Activated CD8-positive, alpha-beta memory T cell treated with anti-CD3 and anti-CD28 coated beads for 48 hours (primary cell): Measurements from ENCODE around the gene PHRF1.
"Not testable (repeated sequence)": the region's sequence is repeated elsewhere in the genome, so short reads cannot be mapped to it uniquely, and the experiment has no call there.

Experiments used
- DNase-seq, 3 experiments: peaks; one replicate each; pipeline ENCODE4 v3.0.0-alpha.2; 2020; ENCODE audit warnings: low read depth in 2 of 3, low spot score in 2 of 3

PHRF1 gene

DNA sequence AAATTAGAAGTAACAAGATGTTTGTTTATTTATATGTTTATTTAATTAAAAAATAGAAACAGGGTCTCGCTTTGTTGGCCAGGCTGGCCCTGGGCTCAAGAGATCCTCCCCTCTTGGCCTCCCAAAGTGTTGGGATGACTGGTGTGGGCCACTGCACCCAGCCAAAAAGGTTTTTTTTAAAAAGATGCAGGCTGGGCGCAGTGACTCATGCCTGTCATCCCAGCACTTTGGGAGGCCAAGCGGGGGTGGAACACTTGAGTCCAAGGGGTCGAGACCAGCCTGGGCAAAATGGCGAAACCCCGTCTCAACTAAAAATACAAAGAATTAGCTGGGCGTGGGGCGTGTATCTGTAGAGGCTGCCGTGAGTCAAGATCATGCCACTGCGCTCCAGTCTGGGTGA, 74.2 kb downstream of the PHRF1 start:
- no peak for DNase-seq

DNA sequence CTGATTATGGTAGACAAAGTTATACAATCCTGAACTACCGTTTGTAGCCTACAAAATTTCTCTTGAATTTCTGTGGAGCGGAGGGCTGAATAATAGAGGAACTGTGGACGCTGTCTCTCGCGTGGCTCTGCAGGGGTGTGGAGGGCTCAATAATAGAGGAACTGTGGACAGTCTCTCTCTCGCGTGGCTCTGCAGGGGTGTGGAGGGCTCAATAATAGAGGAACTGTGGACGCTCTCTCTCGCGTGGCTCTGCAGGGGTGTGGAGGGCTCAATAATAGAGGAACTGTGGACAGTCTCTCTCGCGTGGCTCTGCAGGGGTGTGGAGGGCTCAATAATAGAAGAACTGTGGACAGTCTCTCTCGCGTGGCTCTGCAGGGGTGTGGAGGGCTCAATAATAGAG, 76.9 kb downstream of the PHRF1 start:
- not testable (repeated sequence) for DNase-seq

DNA sequence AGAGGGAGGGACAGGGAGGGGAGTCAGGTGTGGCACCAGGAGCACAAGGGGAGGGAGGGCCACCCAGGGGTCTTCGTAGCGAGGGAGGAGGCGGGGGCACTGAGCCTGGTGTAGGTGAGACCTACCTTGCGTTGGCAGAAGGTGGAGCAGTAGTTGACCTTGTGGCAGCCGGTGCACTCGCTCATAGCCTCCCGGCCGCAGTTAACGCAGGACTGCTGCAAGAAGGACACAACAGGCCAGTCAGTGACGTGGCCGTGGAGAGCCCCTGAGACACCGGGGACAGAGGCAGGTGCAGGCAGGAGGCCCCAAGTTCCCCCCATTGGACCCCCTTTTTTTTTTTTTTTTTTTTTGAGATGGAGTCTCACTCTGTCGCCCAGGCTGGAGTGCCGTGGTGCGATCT, 77.6 kb downstream of the PHRF1 start:
- no peak for DNase-seq

DNA sequence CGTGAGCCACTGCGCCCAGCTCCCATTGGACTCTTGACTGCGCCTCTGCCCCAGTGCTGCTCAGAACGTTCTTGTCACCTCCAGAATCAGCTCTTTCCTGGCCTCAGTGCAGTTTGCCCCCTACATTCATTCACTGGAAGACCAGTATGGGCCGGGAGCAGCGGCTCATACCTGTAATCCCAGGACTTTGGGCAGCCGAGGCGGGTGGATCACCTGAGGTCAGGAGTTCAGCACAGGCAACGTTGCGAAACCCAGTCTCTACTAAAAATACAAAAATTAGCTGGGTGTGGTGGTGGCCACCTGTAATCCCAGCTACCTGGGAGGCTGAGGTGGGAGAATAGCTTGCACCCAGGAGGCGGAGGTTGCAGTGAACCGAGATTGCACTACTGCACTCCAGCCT, 78.2 kb downstream of the PHRF1 start:
- not testable (repeated sequence) for DNase-seq

DNA sequence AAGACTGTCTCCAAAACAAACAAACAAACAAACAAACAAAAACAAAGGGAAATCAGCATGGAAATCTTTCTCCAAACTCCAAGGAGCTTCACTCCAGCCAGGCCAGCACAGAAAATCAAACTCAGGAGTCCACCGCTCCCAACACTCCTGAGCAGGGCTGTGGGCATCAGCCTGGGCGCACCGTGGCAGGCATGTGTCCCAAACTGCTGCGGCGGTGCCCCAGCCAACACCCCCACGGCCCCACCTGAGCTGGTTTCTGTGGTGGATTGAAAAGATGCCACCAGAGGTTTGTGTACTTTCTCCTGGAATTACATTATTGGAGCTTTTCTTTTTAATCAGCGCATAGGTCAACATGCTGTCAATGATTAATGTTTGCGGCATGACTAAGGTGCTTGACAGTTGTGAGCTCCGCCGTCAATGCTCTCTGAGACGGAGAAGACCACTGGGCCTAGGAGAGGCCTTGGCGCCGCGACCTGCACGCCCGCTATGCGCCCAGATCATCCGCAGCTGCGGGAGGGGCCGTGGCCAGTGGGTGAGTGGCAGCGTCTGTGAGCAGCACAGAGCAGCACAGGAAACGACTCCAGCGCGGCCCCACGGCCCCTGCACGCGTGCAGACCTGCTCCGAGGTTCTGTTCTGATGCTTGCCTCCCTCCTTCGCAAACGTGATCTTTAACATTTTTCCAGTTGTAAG, 78.9 kb downstream of the PHRF1 start:
- no peak for DNase-seq

DNA sequence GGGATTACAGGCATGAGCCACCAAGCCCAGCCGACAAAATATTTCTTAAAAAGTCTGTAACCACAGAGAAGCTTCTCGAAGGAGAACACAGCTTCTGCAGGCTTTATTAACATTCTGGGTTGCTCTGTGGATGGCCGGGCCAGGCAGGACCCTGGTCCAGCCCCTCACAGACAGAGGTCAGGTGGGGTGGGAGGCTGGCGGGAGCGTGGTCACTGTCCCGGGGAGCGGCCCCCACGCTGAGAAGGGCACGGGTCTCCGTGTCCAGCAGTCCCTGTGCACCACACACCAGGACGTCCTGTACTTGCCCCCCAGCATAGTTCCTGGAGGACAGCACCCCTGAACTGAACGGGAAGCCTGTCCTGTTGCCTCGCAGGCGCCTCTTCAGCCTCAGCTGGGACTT, 80.2 kb downstream of the PHRF1 start:
- no peak for DNase-seq

DNA sequence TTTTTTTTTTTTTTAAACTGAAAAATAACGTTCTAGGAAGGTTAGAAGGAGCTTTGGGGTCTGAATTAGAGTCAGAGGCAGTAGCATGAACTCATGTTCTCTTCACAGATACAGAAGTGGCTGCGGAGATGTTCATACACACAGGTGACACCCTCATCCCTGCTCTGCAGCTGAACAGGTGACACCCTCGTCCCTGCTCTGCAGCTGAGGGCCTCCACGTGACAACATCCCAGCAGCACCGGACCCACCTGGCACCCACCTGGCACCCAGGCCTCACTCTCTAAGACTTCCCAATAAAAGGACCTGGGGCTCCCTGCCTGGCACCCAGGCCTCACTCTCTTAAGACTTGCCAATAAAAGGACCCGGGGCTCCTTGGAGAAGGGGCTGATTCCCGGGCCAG, 80.6 kb downstream of the PHRF1 start:
- DNase-seq = no peak

DNA sequence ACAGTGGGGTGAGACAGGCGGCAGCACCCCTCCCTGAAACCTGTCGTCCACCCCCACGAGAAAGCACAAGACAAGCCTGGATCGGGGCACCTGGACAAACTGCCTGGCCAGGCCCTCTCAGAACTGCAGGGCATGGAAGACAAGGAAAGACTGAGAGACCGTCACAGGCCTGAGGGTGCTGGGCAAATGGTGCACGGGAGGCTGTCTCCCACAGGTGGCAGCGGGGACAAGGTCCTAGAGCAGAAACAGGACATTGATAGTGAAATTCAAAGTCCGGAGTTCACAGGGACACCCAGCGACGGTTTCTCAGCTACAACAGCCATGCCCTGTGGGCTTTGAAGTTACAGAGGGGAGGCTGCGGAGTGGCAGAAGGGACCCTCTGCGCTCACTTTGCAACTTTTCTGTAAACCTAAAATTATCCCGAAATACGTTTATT, 81.4 kb downstream of the PHRF1 start:
- DNase-seq = no peak

DNA sequence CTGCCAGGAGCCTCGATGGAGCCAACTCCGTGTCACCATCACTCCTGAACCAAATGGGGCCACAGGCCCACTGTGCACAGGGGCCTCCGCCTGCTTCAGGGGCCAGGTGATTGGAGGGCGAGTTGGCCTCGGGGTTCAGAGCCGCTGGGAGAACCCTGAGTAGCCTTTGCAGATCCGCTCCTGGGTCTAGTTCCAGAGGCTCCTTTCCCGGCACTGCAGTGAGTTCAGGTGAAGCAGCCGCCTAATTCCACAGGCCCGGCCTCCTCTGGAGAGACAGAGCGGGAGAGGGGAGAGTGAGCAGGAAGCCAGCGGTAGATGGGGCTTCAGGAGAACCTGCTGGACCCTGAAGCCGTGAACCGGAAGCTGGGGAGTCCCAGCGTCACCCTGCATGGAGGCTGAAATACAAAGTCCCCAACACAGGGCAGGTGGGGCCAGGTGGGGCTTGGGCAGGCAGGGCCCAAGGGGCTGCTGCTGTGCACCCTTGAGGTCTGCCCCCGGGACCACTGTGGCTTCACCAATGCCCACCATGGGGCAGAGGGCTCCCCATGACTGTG, 83.3 kb downstream of the PHRF1 start:
- DNase-seq = no peak

DNA sequence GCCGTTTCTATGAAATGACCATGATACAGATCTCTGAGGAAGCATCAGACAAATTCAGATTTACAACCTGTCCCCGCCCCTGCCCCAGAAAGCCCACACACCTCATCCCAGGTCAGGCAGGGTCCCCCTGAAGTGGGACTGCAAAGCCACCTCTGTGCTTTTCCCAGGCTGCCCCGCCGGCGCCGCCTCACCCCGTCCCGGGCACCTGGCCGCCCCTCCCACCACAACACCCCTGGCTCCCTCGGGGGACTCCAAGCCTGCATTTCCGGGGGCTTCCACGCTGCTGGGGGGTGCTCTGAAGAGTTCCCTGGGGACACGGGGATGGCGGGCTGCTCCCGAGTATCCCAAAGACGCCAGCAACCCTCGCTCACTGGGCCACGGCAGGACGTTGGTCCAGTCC, 84.0 kb downstream of the PHRF1 start:
- no peak for DNase-seq

DNA sequence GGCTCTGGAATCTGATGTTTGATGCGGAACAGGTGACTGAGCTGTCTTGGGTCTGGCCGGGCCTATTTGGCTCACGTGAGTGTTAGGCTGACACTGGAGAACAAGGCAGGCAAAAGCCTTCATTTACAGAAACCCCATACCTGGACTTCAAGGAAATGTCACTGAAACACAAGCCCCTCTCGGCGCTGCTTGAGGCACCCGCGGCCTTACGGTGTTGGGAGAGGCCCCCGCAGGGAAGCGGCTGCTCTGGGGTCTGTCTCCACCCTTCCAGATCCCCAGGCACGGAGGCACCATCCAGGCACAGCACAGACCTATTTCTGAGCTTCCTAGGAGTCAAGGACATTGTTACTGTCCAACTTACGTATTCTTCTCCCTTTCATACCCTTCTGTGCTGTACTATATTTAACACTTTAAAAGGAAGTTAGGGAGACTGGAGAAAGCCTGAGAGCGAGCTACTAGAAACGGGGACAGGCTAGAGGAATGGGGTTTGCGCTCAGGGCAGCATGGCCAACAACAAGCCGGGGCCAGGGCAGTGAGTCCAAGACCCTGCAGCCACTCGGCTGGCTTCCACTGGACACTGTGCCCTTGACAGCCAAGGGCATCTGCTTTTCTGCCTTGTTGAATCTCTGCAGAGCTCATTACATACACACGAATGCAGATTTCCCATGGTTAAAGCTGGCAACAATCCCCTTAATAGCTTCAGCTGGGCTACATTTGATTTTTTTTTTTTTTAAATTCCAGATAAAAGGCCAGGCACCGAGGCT, 84.6 kb downstream of the PHRF1 start:
- no peak for DNase-seq
